NT2/D1 (cell line): ENCODE results near the gene OR14A16.

Experiments
- DNase-seq: peaks from one replicate; pipeline ENCODE4 v3.0.0-alpha.2; 2011; ENCODE audit warnings: low read depth, low spot score
- H3K27me3 ChIP-seq: 2 replicates; pipeline ENCODE4 v1.6.0; 2011; ENCODE audit warnings: mild to moderate bottlenecking; ENCODE audit not compliant: insufficient read length, insufficient read depth
- H3K36me3 ChIP-seq: 2 replicates; pipeline ENCODE4 v1.6.1; 2011; ENCODE audit warnings: mild to moderate bottlenecking, low read length, mixed read lengths; ENCODE audit not compliant: insufficient read depth, insufficient read length
- H3K4me1 ChIP-seq: 2 replicates; pipeline ENCODE4 v1.5.1; 2011; ENCODE audit not compliant: insufficient read depth, insufficient read length
- H3K4me3 ChIP-seq: 2 replicates; pipeline ENCODE4 v1.5.1; 2011; ENCODE audit warnings: low read depth; ENCODE audit not compliant: insufficient read length
- H3K9ac ChIP-seq: 2 replicates; pipeline ENCODE4 v1.6.0; 2011; ENCODE audit warnings: low read depth; ENCODE audit not compliant: insufficient read length
- H3K9me3 ChIP-seq: 2 replicates; pipeline ENCODE4 v1.5.1; 2011; ENCODE audit warnings: mild to moderate bottlenecking, low read length; ENCODE audit not compliant: insufficient read depth
- SUZ12 ChIP-seq: IDR thresholded peaks from 2 replicates; pipeline ENCODE4 v1.6.1; 2011; ENCODE audit not compliant: insufficient read length, insufficient read depth; ENCODE audit errors: extremely low read depth
- YY1 ChIP-seq: IDR thresholded peaks from 2 replicates; pipeline ENCODE4 v1.6.1; 2011; ENCODE audit not compliant: insufficient read length, insufficient read depth
- ZNF274 ChIP-seq: IDR thresholded peaks from 2 replicates; pipeline ENCODE4 v1.6.1; 2011; ENCODE audit warnings: mild to moderate bottlenecking, low read depth, low read length

The OR14A16 gene

DNA sequence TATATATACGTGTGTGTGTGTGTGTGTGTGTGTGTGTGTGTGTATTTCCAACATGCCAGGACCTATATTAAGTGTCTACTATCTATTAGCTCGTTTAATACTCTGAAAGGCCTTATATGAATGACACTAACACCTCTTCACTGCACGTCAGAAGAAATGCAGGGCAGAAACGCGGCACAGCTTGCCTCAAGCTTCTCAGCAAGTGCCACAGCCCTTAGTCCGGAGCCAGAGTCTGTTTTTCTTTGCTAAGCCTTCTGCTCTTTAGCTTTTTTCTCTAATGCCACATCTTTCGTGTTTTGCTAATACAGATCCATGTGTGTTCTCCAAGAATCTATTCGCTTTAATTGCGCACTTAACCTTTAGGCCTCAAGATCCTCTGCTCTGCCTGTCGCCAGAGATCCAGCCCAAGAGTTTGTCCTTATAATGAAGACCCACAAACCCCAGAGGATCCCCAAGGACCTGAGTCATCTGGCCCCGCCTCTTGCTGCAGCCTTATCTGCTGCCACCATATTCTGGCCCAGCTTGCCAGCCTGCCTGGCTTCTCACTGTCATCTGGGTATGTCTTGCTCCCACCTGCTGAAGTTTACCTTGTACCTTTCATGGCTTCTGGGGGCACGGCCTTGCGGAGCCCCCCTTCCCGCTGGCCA, 31.1 kb upstream of the OR14A16 start:
- DNase-seq, result no peak
- TF ChIP-seq ZNF274 (no peak), SUZ12 (no peak), YY1 (no peak)
- no peaks in the 10 kb centered on the region for H3K9me3 ChIP-seq
- H3K9ac ChIP-seq, result no peak overlapping the region
- H3K36me3 ChIP-seq, result no peaks in the 10 kb centered on the region
- no peak overlapping the region for H3K4me3 ChIP-seq
- no peaks in the 10 kb centered on the region for H3K4me1 ChIP-seq
- peaks cover 6% of the 10 kb centered on the region for H3K27me3 ChIP-seq

DNA sequence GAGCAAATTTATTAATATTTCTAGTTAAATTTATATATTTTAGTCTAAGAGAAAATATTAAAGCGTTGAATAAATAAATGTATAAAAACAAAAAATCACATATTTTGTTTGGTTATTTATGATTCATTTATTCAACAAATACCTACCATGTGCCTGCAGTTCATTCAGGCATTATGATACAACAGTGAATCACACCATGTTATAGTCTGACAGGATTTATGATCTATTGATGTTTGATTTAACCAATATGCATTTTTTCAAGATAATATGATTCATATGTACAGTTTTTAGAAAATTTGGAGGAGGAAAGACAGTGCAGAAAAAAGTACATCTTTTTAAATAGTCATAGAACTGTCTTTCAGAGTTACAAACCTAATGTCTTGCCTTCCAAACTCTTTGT, 25.7 kb upstream of the OR14A16 start:
- no peaks in the 10 kb centered on the region for H3K27me3 ChIP-seq
- H3K9me3 ChIP-seq, result no peaks in the 10 kb centered on the region
- H3K36me3 ChIP-seq, result no peaks in the 10 kb centered on the region
- no peak for TF ChIP-seq YY1
- TF ChIP-seq SUZ12, result no peak
- TF ChIP-seq ZNF274, result no peak
- H3K9ac ChIP-seq, result no peak overlapping the region
- peaks cover 6% of the 10 kb centered on the region for H3K4me1 ChIP-seq
- no peak overlapping the region for H3K4me3 ChIP-seq
- no peak for DNase-seq

GRCh38 chr1:247848346-247848745, 24.4 kb upstream of the OR14A16 start:
- DNase-seq, result no peak
- H3K9me3 ChIP-seq, result no peaks in the 10 kb centered on the region
- peaks cover 6% of the 10 kb centered on the region for H3K4me1 ChIP-seq
- no peak for TF ChIP-seq ZNF274
- no peak for TF ChIP-seq YY1
- TF ChIP-seq SUZ12, result no peak
- no peak overlapping the region for H3K9ac ChIP-seq
- H3K36me3 ChIP-seq, result no peaks in the 10 kb centered on the region
- no peak overlapping the region for H3K4me3 ChIP-seq
- no peaks in the 10 kb centered on the region for H3K27me3 ChIP-seq

DNA sequence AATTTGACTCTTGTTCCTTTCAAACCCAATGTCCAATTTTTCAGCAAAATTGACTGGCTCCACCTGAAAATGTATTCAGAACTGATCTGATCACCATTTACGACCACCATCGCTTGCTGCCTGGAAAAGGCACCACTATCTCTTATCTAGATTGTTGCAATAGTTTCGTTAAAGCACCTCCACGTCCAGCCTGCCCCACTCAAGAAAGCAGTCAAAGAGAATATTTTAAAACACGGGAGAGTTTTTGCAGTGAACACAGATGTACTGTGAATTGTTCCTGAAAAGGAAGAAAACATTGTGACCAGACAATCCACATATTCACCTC, 21.7 kb upstream of the OR14A16 start:
- Histone ChIP-seq H3K4me1 (peaks cover 6% of the 10 kb centered on the region), H3K9me3 (no peaks in the 10 kb centered on the region), H3K4me3 (no peak overlapping the region), H3K9ac (no peak overlapping the region), H3K27me3 (no peaks in the 10 kb centered on the region), H3K36me3 (no peaks in the 10 kb centered on the region)
- TF ChIP-seq SUZ12, result no peak
- no peak for TF ChIP-seq ZNF274
- no peak for TF ChIP-seq YY1
- no peak for DNase-seq

DNA sequence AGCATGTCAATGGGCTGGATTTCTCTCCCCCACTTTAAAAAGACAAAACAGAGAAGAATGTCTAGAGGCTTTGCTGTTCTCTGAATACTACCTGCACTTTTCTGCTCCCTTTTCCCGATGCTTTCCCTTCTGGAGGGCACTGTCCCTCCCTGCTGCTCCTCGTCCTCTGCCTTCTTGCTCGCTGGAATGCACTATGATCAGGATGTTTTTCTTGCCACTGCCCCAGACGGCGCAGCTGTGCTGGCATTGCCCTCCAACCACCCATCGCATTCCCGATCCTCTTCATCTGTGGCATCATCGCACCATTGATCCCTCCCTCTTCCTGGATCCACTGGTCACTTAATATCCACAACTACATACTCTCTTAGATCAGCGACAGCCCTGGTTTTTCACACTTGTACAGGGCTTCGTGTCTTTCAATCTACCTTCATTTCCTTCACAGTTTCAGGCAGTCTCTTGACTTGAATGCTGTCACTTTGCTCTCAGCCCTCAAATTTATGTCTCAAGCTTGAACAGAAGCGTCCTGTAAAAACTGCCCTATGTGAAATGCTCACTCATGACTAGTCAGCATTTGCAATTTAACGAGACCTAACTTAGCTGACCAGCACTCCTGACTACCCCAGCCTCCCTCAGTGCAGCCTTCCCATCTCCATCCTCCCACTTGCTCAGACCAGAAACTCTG, 21.2 kb upstream of the OR14A16 start:
- no peak overlapping the region for H3K4me3 ChIP-seq
- no peaks in the 10 kb centered on the region for H3K9me3 ChIP-seq
- H3K4me1 ChIP-seq, result peaks cover 6% of the 10 kb centered on the region
- TF ChIP-seq SUZ12 (no peak), YY1 (no peak), ZNF274 (no peak)
- no peak for DNase-seq
- no peak overlapping the region for H3K9ac ChIP-seq
- H3K36me3 ChIP-seq, result no peaks in the 10 kb centered on the region
- no peaks in the 10 kb centered on the region for H3K27me3 ChIP-seq

- TF ChIP-seq ZNF274, result no peak
- no peak for TF ChIP-seq YY1
- no peak for TF ChIP-seq SUZ12
Observed at GRCh38 chr1:247843411-247843810, 19.5 kb upstream of the OR14A16 start.

GRCh38 chr1:247841796-247842195, 17.9 kb upstream of the OR14A16 start, which contains the start of gene OR11L1:
Gene OR11L1 (minus strand): TSS chr1:247841896. CDS start chr1:247841896, 0 bp downstream.
- Histone ChIP-seq H3K4me3 (no peak within 1 kb of the TSS), H3K9ac (no peak within 1 kb of the TSS), H3K9me3 (no peaks in the 10 kb centered on the region), H3K36me3 (no peaks in the 10 kb centered on the region), H3K4me1 (peaks cover 6% of the 10 kb centered on the region), H3K27me3 (no peaks in the 10 kb centered on the region)
- TF ChIP-seq ZNF274, result no peak
- TF ChIP-seq SUZ12, result no peak
- no peak for TF ChIP-seq YY1
- no peak for DNase-seq

More at GRCh38 chr1:247843411-247843810, 19.5 kb upstream of the OR14A16 start:
- no peaks in the 10 kb centered on the region for H3K9me3 ChIP-seq
- H3K4me1 ChIP-seq, result peaks cover 6% of the 10 kb centered on the region
- H3K9ac ChIP-seq, result no peak overlapping the region
- H3K4me3 ChIP-seq, result no peak overlapping the region
- H3K36me3 ChIP-seq, result no peaks in the 10 kb centered on the region
- DNase-seq, result no peak
- no peaks in the 10 kb centered on the region for H3K27me3 ChIP-seq

GRCh38 chr1:247840818-247841217, 16.9 kb upstream of the OR14A16 start:
- no peak for DNase-seq
- no peak for TF ChIP-seq YY1
- TF ChIP-seq SUZ12, result no peak
- no peak for TF ChIP-seq ZNF274

More at GRCh38 chr1:247840818-247841217, 16.9 kb upstream of the OR14A16 start:
- no peak overlapping the region for H3K9ac ChIP-seq
- no peaks in the 10 kb centered on the region for H3K9me3 ChIP-seq
- no peaks in the 10 kb centered on the region for H3K27me3 ChIP-seq
- H3K4me3 ChIP-seq, result no peak overlapping the region
- H3K36me3 ChIP-seq, result no peaks in the 10 kb centered on the region
- H3K4me1 ChIP-seq, result peaks cover 6% of the 10 kb centered on the region
